Astrocyte of the spinal cord (primary cell): ENCODE measurements around the gene ADAMTS10.

ENCODE experiments used
- DNase-seq: peaks from one replicate; pipeline ENCODE4 v3.0.0; 2011; ENCODE audit warnings: low read depth, low spot score
- H3K4me3 ChIP-seq: 2 replicates; pipeline ENCODE4 v1.5.1; 2011; ENCODE audit warnings: low read depth, mild to moderate bottlenecking, low read length, moderate library complexity
- CTCF ChIP-seq: IDR thresholded peaks from 2 replicates; pipeline ENCODE4 v1.5.1; 2012; ENCODE audit warnings: low read depth, mild to moderate bottlenecking, low read length, inconsistent platforms
- in situ Hi-C: cut with HindIII; loops from 2 replicates; pipeline ENCODE4 v1.10.0; 2017; ENCODE audit warnings: low sequenced_read_pairs

Gene ADAMTS10

GRCh38 chr19:8600064-8600463 is 10.5 kb downstream of the ADAMTS10 start:
- no peak overlapping the region for H3K4me3 ChIP-seq
- no peak for TF ChIP-seq CTCF
- no peak for DNase-seq
- in situ Hi-C loops: no loop called here

GRCh38 chr19:8596168-8596567 is 14.3 kb downstream of the ADAMTS10 start:
- in situ Hi-C loops: no loop called here

GRCh38 chr19:8595651-8596050 is 14.9 kb downstream of the ADAMTS10 start:
- in situ Hi-C loops: no loop called here
- TF ChIP-seq CTCF: no peak
- H3K4me3 ChIP-seq: no peak overlapping the region
- no peak for DNase-seq

More at GRCh38 chr19:8596168-8596567, 14.3 kb downstream of the ADAMTS10 start:
- no peak for TF ChIP-seq CTCF
- H3K4me3 ChIP-seq: no peak overlapping the region
- no peak for DNase-seq

GRCh38 chr19:8593931-8594330 is 16.6 kb downstream of the ADAMTS10 start:
- DNase-seq: no peak
- H3K4me3 ChIP-seq: no peak overlapping the region
- TF ChIP-seq CTCF: peak; percentile 35
- in situ Hi-C loops: no loop called here

GRCh38 chr19:8592231-8593009 is 18.1 kb downstream of the ADAMTS10 start:
- TF ChIP-seq CTCF: no peak
- in situ Hi-C loops: no loop called here
- peak overlapping the region; percentile 34 for H3K4me3 ChIP-seq
- DNase-seq: peak; percentile 98

- in situ Hi-C loops: no loop called here
- no peak for DNase-seq
- H3K4me3 ChIP-seq: no peak overlapping the region
- no peak for TF ChIP-seq CTCF
Measured at GRCh38 chr19:8589177-8589714, 21.3 kb downstream of the ADAMTS10 start.
